CD4-positive, alpha-beta T cell treated with Interleukin-17A for 1 hour (primary cell): ENCODE data around the gene DYNC2H1.

Source experiments
- DNase-seq: peaks from one replicate; pipeline ENCODE4 v3.0.0-alpha.2; 2020

DYNC2H1 gene

DNA sequence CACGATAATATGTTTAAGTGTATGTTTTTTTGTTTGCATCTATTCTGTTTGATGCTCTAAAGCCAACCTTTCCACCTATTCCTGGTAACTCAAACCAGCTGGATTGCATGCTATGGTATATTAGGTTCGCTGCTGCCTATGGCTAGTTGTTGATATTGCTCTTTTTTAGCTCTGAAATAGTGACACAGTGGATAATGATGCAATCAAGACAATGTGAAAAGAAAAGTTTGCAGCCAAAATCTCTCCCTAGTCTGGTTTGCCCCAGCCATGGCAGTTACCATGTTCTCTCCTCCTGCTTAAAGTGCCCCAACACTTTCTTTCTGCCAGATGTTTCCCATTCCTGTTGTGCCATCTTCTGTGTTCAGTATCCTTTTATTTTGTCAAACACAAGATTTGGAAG is 269.7 kb downstream of the DYNC2H1 start:
- no peak for DNase-seq

DNA sequence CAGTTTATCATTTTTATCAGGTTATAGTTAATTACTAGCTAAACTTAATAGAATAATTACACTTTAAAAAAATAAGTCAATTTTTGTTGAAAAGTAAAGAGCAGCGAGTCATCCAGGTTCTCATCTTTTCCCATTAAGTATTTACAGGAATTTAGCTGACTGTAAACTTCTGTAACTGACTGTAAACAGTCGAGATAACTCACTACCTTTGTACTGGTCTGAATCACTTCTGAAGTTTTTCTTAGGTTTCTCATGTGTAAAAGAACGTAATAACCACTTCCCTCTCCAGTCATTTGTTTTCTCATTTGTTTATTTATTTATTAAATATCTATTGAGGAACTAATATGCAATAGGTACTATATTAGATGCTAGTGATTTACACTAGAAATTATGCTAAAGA is 270.8 kb downstream of the DYNC2H1 start:
- no peak for DNase-seq

DNA sequence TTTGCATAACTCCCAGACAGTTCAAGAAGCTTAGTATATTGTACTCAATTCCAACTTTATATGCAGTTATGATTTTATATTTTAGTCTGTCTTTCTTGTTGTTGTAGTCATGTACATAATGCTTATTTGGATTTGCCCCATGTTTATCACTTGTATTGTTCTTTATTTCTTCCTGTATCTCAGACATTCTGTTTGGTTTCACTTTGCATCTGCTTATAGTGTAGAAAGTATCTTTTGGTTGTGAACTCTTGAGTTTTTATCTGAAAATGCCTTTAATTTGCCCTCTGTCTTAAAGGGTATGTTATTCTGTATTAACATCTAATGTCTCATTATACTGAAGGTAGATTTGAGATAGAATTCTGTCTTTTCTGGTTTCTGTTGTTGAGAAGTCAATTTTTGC is 275.4 kb downstream of the DYNC2H1 start:
- no peak for DNase-seq

DNA sequence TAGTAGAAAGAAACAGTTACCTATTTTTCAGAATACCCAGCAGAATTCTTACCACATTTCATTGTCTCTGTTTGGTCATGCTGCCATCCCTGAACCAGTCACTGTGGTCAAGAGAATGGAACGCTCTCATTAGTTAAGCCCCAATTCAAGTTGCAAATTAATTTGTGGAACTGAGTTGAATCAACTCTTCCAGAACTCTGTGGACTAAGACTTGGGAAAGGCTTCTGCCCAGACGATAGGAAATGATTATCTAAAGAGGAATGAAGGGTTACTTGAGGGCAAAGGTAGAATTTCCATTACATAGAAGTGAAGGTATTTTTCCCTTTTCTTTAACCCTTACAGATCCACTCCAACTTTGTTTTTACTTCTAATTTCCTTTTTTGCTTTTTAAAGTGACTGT is 286.4 kb downstream of the DYNC2H1 start:
- DNase-seq = no peak

DNA sequence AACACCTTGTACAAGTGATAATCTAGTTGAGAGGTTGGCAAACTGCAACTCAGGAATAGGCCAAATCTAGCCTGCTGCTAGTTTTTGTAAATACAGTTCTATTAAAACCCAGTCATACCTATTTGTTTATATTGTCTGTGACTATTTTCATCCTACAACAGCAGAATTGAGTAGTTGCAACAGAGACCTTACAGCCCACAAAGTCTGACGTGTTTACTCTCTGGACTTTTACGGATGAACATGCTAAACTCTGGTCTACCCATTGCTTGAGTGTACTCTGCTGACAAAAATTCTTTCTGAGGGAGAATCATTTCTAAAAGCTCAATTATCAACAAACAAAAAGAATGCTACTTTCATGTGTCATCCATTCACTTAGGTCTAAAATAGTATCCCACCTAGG is 287.0 kb downstream of the DYNC2H1 start:
- DNase-seq = no peak

- no peak for DNase-seq
Observed at GRCh38 chr11:103397369-103397768, 288.1 kb downstream of the DYNC2H1 start.

DNA sequence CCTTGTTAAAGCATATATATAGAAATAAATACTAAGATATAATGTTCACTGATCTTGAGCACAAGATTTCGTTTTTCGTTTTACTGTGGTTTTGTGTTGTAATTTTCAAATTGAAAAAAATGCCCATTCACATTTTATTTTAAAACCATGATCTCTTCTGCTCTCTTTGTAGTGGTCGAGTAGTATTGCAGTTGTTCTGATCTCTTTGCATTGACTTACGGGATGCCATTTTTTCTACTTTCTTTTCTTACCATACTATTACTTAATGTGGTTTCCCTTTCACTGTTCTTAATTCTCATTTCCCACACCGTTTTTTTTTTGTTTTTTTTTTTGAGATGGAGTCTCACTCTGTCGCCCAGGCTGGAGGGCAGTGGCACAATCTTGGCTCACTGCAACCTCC is 289.6 kb downstream of the DYNC2H1 start:
- DNase-seq = no peak

DNA sequence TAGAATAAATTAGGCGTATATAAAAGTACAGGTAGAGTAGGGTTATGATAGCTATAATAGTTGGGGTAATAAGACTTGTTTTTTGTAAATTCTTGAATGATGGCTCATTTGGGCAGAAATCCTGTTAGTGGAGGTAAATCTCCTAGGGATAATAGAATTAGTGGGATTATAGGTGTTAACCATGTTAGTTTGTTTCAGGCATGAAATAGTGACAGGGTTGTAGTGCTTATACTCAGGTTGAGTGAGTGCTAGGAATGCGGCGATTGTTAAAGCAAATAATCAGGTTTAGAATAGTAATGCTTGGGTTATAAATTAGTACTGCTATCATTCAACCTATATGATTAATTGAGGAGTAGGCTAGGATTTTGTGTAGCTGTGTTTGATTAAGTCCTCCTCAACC is 297.1 kb downstream of the DYNC2H1 start:
- no peak for DNase-seq

DNA sequence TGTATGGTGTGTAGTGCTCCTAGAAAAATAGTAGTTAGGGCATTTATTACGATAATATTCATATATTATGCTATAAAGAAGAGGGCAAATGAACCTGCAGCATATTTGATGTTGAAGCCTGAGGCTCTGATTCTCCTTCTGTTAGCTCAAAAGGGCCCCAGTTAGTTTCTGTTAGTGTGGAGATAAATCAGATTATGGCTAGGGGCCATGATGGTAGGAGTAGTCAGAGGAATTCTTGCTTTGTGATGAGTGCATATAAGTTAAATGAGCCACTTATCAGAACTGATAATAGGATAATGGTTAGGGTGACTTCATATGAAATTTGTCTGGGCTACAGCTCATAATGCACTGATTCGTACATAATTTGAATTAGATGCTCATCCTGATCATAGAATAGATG is 298.4 kb downstream of the DYNC2H1 start:
- DNase-seq = no peak

GRCh38 chr11:103413266-103413888 is 304.2 kb downstream of the DYNC2H1 start:
- DNase-seq = no peak

GRCh38 chr11:103418014-103418413 is 308.8 kb downstream of the DYNC2H1 start:
- DNase-seq = no peak

DNA sequence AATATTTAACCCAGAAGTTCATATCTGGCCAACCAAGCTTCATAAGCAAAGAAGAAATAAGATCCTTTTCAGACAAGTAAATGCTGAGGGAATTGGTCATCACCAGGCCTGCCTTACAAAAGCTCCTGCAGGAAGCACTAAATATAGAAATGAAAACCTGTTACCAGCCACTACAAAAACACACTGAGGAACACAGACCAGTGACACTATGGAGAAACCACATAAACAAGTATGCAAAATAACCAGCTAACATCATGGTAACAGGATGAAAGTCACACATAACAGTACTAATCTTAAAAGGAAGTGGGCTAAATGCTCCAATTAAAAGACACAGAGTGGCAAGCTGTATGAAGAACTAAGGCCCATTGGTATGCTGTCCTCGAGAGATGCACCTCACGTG is 311.4 kb downstream of the DYNC2H1 start:
- DNase-seq = no peak

GRCh38 chr11:103433386-103434072 is 324.3 kb downstream of the DYNC2H1 start:
- no peak for DNase-seq

GRCh38 chr11:103434073-103434411 is 324.8 kb downstream of the DYNC2H1 start:
- DNase-seq = no peak

GRCh38 chr11:103436131-103436770 is 327.0 kb downstream of the DYNC2H1 start:
- no peak for DNase-seq

GRCh38 chr11:103441021-103441420 is 331.8 kb downstream of the DYNC2H1 start:
- DNase-seq = no peak

DNA sequence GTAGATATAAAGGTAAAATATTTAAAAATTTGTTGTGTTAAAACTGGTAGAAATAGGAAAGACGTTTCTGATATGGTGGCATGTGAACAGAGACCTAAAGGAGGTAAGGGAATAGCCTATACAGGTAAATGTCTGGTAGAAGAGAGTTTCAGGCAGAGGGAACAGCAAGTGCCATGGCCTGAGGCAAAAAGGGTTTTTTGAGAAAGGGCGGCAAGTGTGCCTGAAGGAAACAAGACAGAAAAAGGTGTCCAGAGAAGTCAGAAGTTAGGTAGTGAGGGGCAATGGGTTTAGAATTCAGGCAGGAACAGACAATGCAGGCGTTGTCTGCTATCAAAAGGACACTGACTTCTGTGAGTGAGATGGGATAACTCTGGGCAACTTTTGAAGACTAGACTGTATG is 339.7 kb downstream of the DYNC2H1 start:
- no peak for DNase-seq

DNA sequence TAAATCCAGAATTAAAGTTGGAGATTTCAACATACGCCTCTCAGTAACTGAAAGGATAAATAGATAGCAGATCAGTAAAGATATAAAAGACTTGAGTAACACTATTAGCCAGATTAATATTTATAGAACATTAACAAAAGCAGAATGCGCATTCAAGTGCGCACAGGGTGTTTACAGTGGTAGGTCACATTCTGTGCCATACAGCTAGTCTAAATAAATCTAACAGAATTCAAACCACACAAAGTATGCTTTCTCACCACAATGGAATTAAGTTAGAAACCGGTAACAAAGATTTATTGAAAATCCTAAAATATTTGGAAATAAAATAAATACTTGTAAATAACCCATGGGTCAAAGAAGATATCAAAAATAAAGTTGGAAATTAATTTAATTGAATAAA is 341.0 kb downstream of the DYNC2H1 start:
- no peak for DNase-seq

DNA sequence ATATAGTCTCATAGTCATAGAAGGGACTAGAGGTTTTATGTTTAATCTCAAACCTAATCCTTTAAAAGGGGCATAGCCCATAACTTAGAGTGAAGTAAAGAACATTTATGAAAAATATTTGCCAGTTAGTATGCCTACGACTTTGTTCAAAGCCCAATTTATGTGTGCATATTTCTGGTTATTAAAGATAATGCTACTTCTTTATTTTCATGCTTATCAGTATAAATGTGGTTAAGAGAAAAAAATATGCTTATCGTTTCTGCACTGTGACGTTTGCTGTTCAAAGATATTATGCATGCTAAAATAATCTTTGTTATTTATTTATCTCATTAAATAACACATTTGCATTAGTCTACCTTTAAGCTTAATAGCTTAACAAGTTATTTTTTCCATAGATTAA is 343.9 kb downstream of the DYNC2H1 start:
- no peak for DNase-seq

GRCh38 chr11:103453915-103454709 is 344.9 kb downstream of the DYNC2H1 start:
- DNase-seq = no peak

GRCh38 chr11:103464420-103464819 is 355.2 kb downstream of the DYNC2H1 start:
- no peak for DNase-seq

- no peak for DNase-seq
Observed at GRCh38 chr11:103465555-103466140, 356.4 kb downstream of the DYNC2H1 start.

DNA sequence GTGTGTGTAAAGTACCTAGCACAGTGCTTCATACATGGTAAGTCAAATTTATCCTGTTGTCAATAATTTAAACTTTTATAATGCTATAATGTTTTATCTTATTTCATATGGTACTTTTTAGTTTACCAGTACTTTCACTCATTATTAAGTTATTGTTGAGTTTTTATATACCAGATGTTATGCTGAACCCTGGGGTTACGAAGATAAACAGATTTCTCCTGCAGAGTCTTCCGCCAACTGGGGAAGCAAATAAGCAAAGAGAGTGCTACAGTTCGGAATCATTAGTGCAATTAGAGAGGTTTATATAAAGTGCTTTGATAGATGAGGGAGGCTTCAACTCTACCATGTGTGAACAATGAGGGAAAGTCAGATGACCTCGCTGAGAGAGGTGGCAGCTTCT is 362.3 kb downstream of the DYNC2H1 start:
- DNase-seq = no peak
